ENCODE measurements around the gene LRTM1.

LRTM1 gene

GRCh38 chr3:54889731-54890130, 38.1 kb downstream of the LRTM1 start:
- DNase-seq, result no peak

- DNase-seq, result no peak
These were observed 39.0 kb downstream of the LRTM1 start for GRCh38 chr3:54888873-54889272.

GRCh38 chr3:54888162-54888561, 39.7 kb downstream of the LRTM1 start:
- no peak for DNase-seq

- no peak for DNase-seq
These were observed 45.6 kb downstream of the LRTM1 start for GRCh38 chr3:54882129-54882833.

- no peak for DNase-seq
These were observed 49.7 kb downstream of the LRTM1 start for GRCh38 chr3:54878145-54878544.

GRCh38 chr3:54877730-54878129, 50.1 kb downstream of the LRTM1 start:
- DNase-seq, result no peak

- no peak for DNase-seq
These were observed 51.2 kb downstream of the LRTM1 start for GRCh38 chr3:54876694-54877093.

GRCh38 chr3:54875596-54876268, 52.1 kb downstream of the LRTM1 start:
- no peak for DNase-seq

GRCh38 chr3:54874816-54875556, 52.9 kb downstream of the LRTM1 start:
- DNase-seq, result no peak

- DNase-seq, result no peak
These were observed 54.5 kb downstream of the LRTM1 start for GRCh38 chr3:54873059-54874010.

- no peak for DNase-seq
These were observed 56.0 kb downstream of the LRTM1 start for GRCh38 chr3:54871867-54872266.

GRCh38 chr3:54870423-54870822, 57.4 kb downstream of the LRTM1 start:
- DNase-seq, result no peak

All from activated effector memory CD4-positive, alpha-beta T cell treated with anti-CD3 and anti-CD28 coated beads, Interleukin-2, amount 50 U/mL, for 16 hours (primary cell).